ENCODE measurements around the gene KPNA3. TPM values are rescaled to one million over a fixed set of nuclear protein-coding genes. Genes with fewer than 3 reads are reported as not detected.

KPNA3 gene
- total RNA-seq, 1 experiment from 2014 or later, result 49.7 TPM

- Histone ChIP-seq H3T11ph (ENCODE audit: low read length) (no peak overlapping the region), H3K18ac (ENCODE audit: insufficient read length, low read depth, low read length) (no peak overlapping the region), H3K9me3 (ENCODE audit: control insufficient read depth, low read depth, low read length) (no peaks in the 10 kb centered on the region), H2BK120ac (ENCODE audit: low read depth, low read length, poor library complexity, severe bottlenecking) (no peak overlapping the region), H2BK20ac (ENCODE audit: low read depth, low read length, poor library complexity, severe bottlenecking) (no peak overlapping the region), H4K5ac (ENCODE audit: insufficient read length, low read depth, low read length) (no peak overlapping the region), H2BK15ac (ENCODE audit: low read depth, low read length) (no peak overlapping the region), H3K4ac (ENCODE audit: low read depth, low read length) (no peak overlapping the region), H4K8ac (replicated peaks; ENCODE audit: insufficient read length, low read depth, low read length) (no peak overlapping the region), H4K91ac (ENCODE audit: insufficient read length, low read depth, low read length) (no peak overlapping the region), H3K27ac (ENCODE audit: insufficient read length, low read depth, low read length) (no peak overlapping the region), H3K56ac (ENCODE audit: insufficient read length, low read depth, low read length) (no peak overlapping the region), H2BK12ac (ENCODE audit: insufficient read length, low read depth, low read length) (no peak overlapping the region), H2AFZ (ENCODE audit: low read length) (no peak overlapping the region), H3K14ac (ENCODE audit: insufficient read depth, low read length) (no peak overlapping the region), H3K4me2 (ENCODE audit: insufficient read depth, insufficient read length, low read length) (no peak overlapping the region), H3K23ac (ENCODE audit: insufficient read length, low read depth, low read length) (no peak overlapping the region), H3K9ac (ENCODE audit: extremely low read depth, insufficient read length, low read length) (no peak overlapping the region), H3K27me3 (ENCODE audit: insufficient read depth, low read length) (no peaks in the 10 kb centered on the region), H4K20me1 (ENCODE audit: control insufficient read depth, insufficient read depth, insufficient read length) (no peaks in the 10 kb centered on the region), H3K23me2 (ENCODE audit: insufficient read length, low read depth, low read length, poor library complexity, severe bottlenecking) (no peaks in the 10 kb centered on the region), H3K4me1 (ENCODE audit: insufficient read depth, low read length) (no peaks in the 10 kb centered on the region), H2AK5ac (ENCODE audit: insufficient read length, low read length) (no peak overlapping the region), H3K79me1 (ENCODE audit: insufficient read depth, low read depth, low read length, poor library complexity, severe bottlenecking) (no peaks in the 10 kb centered on the region), H3K79me2 (ENCODE audit: insufficient read depth, low read length) (no peaks in the 10 kb centered on the region), H2BK5ac (ENCODE audit: insufficient read length, low read length) (no peak overlapping the region)
- peaks cover 3% of the 10 kb centered on the region; the same call in 1 of the 2 replicates for H3K27me3 Mint-ChIP-seq (ENCODE audit: low read depth)
- TF ChIP-seq CTCF (conservative IDR thresholded peaks at IDR 0.05), result no peak
- DNase-seq, result no peak
- H3K36me3 Mint-ChIP-seq (ENCODE audit: insufficient read depth in 1 of 3, low read depth in 3 of 3), result no peaks in the 10 kb centered on the region
- no peak overlapping the region for H3K27ac Mint-ChIP-seq
- no CpG with 5 or more reads among the region's 4 CpGs for WGBS (ENCODE audit: extremely low coverage, insufficient read length, low lambda C conversion rate)
- H3K9me3 Mint-ChIP-seq, result no peaks in the 10 kb centered on the region
- H3K4me1 Mint-ChIP-seq, result peaks cover 3 to 5% of the 10 kb centered on the region in 2 experiments
- H3K4me3 Mint-ChIP-seq, result no peak overlapping the region
Observed at GRCh38 chr13:49811527-49811908, 19.0 kb upstream of the KPNA3 start.
